B cell (primary cell): ENCODE data around the gene RRM2.

Experiments used
- EZH2 ChIP-seq: IDR thresholded peaks from 2 replicates; pipeline ENCODE4 v1.6.1; 2012; ENCODE audit warnings: borderline replicate concordance, low read depth, mild to moderate bottlenecking, moderate library complexity, low read length; ENCODE audit not compliant: insufficient read depth, poor library complexity, severe bottlenecking
- TF ChIP-seq, protein P1 (sequence below): fragments of 200-600 bp; IDR thresholded peaks from one replicate; pipeline ENCODE4 v1.8.0; 2022; ENCODE audit warnings: antibody characterized with exemption, mild to moderate bottlenecking

DNA sequence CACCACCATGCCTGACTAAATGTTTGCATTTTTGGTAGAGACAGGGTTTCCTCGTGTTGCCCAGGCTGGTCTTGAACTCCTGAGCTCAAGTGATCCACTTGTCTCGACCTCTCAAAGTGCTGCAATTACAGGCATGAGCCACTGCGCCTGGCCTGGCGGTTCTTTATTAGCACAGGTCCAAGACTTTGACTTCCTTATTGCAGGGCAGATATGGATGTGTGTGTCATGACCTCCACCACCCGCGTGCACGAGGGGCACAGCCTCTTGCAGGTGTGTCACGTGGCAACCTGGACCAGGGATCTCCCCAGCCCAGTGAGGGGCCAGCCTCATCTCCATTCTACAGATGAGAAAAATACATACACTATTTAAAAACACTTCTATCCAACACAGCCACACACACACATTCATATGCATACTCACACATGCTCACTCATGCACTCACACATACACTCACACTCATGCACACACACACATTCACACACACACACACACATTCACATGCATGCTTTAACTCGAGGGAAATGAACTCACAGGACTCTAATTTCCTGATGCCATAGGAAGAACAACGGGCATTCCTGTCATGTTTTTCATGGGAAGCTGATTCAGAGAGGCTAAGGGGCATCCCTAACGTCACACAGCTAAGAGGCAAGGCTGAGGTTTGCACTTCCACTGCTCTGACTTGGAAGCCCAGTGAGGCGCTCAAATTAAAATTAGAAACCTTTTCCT lies 38.8 kb downstream of the RRM2 start:
- TF ChIP-seq, protein P1, sequence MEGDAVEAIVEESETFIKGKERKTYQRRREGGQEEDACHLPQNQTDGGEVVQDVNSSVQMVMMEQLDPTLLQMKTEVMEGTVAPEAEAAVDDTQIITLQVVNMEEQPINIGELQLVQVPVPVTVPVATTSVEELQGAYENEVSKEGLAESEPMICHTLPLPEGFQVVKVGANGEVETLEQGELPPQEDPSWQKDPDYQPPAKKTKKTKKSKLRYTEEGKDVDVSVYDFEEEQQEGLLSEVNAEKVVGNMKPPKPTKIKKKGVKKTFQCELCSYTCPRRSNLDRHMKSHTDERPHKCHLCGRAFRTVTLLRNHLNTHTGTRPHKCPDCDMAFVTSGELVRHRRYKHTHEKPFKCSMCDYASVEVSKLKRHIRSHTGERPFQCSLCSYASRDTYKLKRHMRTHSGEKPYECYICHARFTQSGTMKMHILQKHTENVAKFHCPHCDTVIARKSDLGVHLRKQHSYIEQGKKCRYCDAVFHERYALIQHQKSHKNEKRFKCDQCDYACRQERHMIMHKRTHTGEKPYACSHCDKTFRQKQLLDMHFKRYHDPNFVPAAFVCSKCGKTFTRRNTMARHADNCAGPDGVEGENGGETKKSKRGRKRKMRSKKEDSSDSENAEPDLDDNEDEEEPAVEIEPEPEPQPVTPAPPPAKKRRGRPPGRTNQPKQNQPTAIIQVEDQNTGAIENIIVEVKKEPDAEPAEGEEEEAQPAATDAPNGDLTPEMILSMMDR = no peak
- no peak for TF ChIP-seq EZH2
